PC-3 (cell line): ENCODE data around the gene ZNF441.

Experiments
- EZH2phosphoT487 ChIP-seq: fragments of 300-600 bp; sonication (generic); IDR thresholded peaks from 2 replicates; pipeline ENCODE4 v1.6.1; 2018; ENCODE audit warnings: mild to moderate bottlenecking, antibody characterized with exemption, low read length, borderline replicate concordance
- TF ChIP-seq, protein P1 (sequence below): fragments of 300-600 bp; sonication (generic); conservative IDR thresholded peaks from 2 replicates; pipeline ENCODE4 v1.5.1; 2017; ENCODE audit warnings: antibody characterized with exemption, low read depth, mild to moderate bottlenecking, low read length

- TF ChIP-seq, protein P1, sequence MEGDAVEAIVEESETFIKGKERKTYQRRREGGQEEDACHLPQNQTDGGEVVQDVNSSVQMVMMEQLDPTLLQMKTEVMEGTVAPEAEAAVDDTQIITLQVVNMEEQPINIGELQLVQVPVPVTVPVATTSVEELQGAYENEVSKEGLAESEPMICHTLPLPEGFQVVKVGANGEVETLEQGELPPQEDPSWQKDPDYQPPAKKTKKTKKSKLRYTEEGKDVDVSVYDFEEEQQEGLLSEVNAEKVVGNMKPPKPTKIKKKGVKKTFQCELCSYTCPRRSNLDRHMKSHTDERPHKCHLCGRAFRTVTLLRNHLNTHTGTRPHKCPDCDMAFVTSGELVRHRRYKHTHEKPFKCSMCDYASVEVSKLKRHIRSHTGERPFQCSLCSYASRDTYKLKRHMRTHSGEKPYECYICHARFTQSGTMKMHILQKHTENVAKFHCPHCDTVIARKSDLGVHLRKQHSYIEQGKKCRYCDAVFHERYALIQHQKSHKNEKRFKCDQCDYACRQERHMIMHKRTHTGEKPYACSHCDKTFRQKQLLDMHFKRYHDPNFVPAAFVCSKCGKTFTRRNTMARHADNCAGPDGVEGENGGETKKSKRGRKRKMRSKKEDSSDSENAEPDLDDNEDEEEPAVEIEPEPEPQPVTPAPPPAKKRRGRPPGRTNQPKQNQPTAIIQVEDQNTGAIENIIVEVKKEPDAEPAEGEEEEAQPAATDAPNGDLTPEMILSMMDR = no peak
- no peak for TF ChIP-seq EZH2phosphoT487
These were observed 45.1 kb upstream of the ZNF441 start for GRCh38 chr19:11721681-11722080.
